ENCODE measurements around the gene PARVB.

GRCh38 chr22:44142421-44143104 lies 118.5 kb downstream of the PARVB start:
- TF ChIP-seq POLR2A (IDR thresholded peaks at IDR 0.05; ENCODE audit: low read length) (no peak), GATA1 (IDR thresholded peaks at IDR 0.05; ENCODE audit: low read depth, low read length) (no peak)

Data from erythroblast (primary cell).